Measurements from ENCODE around the gene CREBBP. TPM values are rescaled to one million over a fixed set of nuclear protein-coding genes. Genes with fewer than 3 reads are reported as not detected.

CREBBP gene
- total RNA-seq, 4 donors from 2014 or later: 58.5 to 146 (median 65.6) TPM

DNA sequence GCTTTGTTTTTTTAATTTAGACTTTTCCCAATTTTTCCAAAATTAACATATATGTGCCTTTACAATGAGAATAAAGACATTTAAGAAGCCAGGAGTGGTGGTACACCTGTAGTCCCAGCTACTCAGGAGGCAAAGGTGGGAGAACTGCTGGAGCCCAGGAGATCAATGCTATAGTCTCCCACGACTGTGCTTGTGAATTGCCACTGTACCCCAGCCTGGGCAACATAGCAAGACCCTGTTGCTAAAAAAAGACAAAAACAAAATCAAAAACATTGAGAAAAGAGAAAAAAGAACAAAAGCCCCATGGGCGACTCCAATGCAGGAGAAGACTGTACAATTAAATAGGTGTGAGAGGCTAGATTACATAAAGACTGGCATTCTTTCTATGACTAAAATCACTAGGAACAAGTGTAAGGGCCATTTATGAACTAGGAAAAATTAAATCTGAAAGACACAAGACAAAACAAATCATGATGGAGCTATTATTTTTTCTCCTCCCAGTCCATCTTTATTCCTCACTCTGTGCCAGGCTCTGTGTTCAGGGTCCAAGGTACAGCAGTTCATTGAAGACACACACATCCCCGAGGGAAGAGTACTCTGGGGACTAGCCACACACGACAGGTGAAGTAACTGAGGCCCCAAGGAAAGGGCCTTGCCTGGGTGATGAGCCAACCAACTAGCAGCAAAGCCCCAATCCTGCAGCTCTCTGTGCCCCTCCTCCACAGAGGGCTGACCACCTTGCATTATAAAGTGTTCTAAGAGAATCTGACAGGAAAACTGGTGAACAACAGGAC, 79.8 kb downstream of the CREBBP start:
- no peak for TF ChIP-seq POLR2A (IDR thresholded peaks at IDR 0.05)
- intact Hi-C loops (cut with DNase I; ENCODE audit: low total_unique reads): no loop called here
- Histone ChIP-seq H3K4me3 (no peak overlapping the region), H3K4me1 (peaks cover 0 to 10% of the 10 kb centered on the region in 2 donors), H3K9me3 (no peaks in the 10 kb centered on the region), H3K36me3 (no peaks in the 10 kb centered on the region), H3K27me3 (no peaks in the 10 kb centered on the region), H3K27ac (no peak overlapping the region)
- no peak for DNase-seq

DNA sequence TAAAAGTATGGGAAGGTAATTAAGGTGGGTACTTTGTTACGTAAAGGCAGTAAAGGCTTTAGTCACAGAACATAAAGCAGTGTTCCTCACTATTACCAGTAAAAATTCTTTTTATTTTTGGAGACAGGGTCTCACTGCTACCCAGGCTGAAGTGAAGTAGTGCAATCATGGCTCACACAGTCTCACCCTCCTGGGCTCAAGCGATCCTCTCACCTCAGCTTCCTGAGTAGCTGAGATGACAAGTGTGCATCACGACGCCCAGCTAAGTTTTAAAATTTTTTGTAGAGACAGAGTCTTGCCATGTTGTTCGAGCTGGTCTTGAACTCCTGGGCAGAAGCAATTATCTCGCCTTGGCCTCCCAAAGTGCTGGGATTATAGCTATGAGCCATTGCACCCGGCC, 80.5 kb downstream of the CREBBP start:
- H3K4me1 ChIP-seq: peaks cover 0 to 8% of the 10 kb centered on the region in 2 donors
- DNase-seq: no peak
- intact Hi-C loops (cut with DNase I; ENCODE audit: low total_unique reads): no loop called here
- H3K36me3 ChIP-seq: no peaks in the 10 kb centered on the region
- no peak overlapping the region for H3K4me3 ChIP-seq
- H3K27me3 ChIP-seq: no peaks in the 10 kb centered on the region
- H3K9me3 ChIP-seq: no peaks in the 10 kb centered on the region
- H3K27ac ChIP-seq: no peak overlapping the region
- TF ChIP-seq POLR2A (IDR thresholded peaks at IDR 0.05): no peak
- TF ChIP-seq, protein P1, sequence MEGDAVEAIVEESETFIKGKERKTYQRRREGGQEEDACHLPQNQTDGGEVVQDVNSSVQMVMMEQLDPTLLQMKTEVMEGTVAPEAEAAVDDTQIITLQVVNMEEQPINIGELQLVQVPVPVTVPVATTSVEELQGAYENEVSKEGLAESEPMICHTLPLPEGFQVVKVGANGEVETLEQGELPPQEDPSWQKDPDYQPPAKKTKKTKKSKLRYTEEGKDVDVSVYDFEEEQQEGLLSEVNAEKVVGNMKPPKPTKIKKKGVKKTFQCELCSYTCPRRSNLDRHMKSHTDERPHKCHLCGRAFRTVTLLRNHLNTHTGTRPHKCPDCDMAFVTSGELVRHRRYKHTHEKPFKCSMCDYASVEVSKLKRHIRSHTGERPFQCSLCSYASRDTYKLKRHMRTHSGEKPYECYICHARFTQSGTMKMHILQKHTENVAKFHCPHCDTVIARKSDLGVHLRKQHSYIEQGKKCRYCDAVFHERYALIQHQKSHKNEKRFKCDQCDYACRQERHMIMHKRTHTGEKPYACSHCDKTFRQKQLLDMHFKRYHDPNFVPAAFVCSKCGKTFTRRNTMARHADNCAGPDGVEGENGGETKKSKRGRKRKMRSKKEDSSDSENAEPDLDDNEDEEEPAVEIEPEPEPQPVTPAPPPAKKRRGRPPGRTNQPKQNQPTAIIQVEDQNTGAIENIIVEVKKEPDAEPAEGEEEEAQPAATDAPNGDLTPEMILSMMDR (IDR thresholded peaks at IDR 0.05): no peak

DNA sequence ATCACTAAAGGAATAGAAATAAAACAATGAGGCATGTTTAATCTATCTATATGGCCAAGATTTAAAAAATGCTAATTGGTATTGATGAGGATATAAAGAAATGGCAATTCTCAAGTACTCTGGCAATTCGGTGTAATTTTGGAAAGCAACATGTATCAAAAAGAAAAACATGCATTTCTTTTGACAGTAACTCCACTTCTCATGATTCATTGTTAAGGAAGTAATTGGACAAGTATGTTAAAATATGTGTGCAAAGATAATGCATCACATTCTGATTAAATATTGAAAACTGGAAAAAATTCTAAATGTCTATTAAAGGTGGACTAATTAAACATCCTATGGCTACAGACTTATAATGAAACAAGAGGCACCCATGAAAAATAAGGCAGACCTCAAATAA, 81.2 kb downstream of the CREBBP start:
- no peak for DNase-seq
- Histone ChIP-seq H3K4me3 (no peak overlapping the region), H3K4me1 (peaks cover 0 to 1% of the 10 kb centered on the region in 2 donors), H3K9me3 (no peaks in the 10 kb centered on the region), H3K27ac (no peak overlapping the region), H3K27me3 (no peaks in the 10 kb centered on the region), H3K36me3 (no peaks in the 10 kb centered on the region)
- intact Hi-C loops (cut with DNase I; ENCODE audit: low total_unique reads): loop anchor here (10.0 kb wide), 1 partner anchor 65 kb away; no protein-coding TSS in a partner anchor
- TF ChIP-seq, protein P1 (IDR thresholded peaks at IDR 0.05): no peak
- no peak for TF ChIP-seq POLR2A (IDR thresholded peaks at IDR 0.05)

DNA sequence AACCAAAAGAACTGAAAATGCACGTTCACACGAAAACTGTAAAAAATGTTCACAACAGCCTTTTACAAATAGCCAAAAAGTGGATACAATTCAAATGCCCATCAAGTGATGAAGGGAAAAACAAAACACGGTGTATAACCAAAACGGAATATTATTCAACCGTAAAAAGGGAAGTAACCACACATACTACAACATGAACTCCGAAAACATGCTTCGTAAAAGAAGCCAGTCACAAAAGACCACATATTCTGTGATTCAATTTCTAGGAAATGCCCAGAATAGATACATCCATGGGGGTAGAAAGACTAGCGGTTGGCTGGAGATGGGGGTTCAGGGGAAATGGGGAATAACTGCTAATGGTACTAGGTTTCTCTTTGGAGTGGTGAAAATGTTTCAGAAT, 81.7 kb downstream of the CREBBP start:
- Histone ChIP-seq H3K9me3 (no peaks in the 10 kb centered on the region), H3K4me3 (no peak overlapping the region), H3K4me1 (no peaks in the 10 kb centered on the region), H3K36me3 (no peaks in the 10 kb centered on the region), H3K27me3 (no peaks in the 10 kb centered on the region), H3K27ac (no peak overlapping the region)
- TF ChIP-seq, protein P1 (IDR thresholded peaks at IDR 0.05): no peak
- no peak for TF ChIP-seq POLR2A (IDR thresholded peaks at IDR 0.05)
- DNase-seq: no peak
- intact Hi-C loops (cut with DNase I; ENCODE audit: low total_unique reads): loop anchor here (10.0 kb wide), 1 partner anchor 66 kb away; no protein-coding TSS in a partner anchor

DNA sequence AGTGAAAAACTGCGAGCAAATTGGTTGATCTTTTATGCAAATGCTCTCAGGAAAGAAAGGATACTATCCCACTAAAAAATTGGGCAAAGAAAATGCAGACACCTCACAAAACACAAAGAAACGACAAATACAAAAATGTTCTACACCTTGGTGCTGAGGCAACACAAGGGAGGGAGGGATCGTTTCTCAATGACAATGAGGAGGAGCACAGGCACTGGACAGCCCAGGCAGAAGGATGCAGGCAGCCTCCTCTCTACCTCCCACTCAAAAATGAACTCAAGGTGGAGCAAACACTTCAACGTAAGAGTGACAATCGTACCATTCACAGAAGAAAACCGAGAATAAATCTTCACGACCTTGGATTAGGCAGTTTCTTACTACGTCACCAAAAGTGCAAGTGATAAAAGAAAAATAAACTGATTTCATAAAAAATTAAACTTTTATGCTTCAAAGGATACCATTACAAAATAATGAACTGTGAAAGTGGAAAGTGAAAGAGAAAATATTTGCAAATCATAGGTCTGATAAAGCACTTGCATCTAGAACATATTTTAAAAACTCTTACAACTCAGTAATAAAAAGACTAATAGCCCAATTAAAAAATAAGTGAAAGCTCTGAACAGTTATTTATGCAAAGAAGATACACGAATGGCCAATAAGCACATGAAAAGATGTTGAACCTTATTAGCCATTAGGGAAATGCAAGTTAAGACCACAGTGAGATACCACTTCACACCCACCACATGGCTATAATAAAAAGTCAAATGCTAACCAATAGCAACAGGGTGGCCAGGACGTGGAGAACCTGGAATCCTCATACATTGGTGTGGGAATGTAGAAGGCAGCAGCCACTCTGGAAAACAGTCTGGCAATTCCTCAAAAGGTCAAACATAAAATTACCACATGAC, 82.4 kb downstream of the CREBBP start:
- no peaks in the 10 kb centered on the region for H3K4me1 ChIP-seq
- TF ChIP-seq POLR2A (IDR thresholded peaks at IDR 0.05): no peak
- TF ChIP-seq, protein P1 (IDR thresholded peaks at IDR 0.05): no peak

More for the DNA sequence above, 82.4 kb downstream of the CREBBP start:
- no peaks in the 10 kb centered on the region for H3K9me3 ChIP-seq
- H3K4me3 ChIP-seq: no peak overlapping the region
- peak overlapping the region in 1 of 2 donors; percentile 18 for H3K27ac ChIP-seq
- H3K27me3 ChIP-seq: no peaks in the 10 kb centered on the region
- intact Hi-C loops (cut with DNase I; ENCODE audit: low total_unique reads): loop anchor here (10.0 kb wide), 1 partner anchor 67 kb away; no protein-coding TSS in a partner anchor
- no peaks in the 10 kb centered on the region for H3K36me3 ChIP-seq
- DNase-seq: peak in 1 of 2 donors; percentile 14
